GM21381 (cell line): ENCODE results near the gene PNPO.
A peak's percentile ranks its signal among the peaks of the same experiment; 100 is the strongest.

Experiments used
- ATAC-seq: cut with Tn5 transposase; IDR thresholded peaks from one replicate; pipeline ENCODE4 v1.9.1; 2021; ENCODE audit warnings: mild to moderate bottlenecking, moderate library complexity; ENCODE audit not compliant: unreplicated experiment

The PNPO gene

DNA sequence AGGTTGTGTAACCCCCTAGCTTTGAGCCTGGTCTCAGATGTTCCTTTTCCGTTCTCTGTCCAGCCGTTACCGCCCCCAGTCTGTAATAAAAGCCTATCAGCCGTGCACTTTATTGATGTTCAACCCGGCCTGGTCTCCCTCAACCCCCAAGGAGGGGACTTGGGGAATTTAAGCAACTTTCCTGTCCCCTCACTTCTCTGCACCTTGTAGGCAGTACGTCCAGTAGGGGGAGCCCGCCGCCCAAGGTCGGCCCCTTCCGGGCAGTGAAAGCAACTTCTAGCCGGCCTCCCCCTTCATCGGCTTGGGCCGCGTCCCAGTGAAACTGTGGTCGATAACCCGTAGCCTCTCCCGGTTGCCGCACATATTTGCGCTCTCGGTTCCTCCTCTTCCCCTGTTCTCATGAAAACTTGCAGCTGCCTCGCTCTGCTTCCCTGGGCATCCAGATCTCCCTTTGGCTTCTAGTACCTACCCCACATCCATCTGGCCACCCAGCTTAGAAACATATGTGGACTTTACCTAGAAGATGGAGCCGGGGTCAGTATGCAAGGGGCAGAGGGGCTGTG is 7.9 kb downstream of the PNPO start:
- no peak for ATAC-seq

DNA sequence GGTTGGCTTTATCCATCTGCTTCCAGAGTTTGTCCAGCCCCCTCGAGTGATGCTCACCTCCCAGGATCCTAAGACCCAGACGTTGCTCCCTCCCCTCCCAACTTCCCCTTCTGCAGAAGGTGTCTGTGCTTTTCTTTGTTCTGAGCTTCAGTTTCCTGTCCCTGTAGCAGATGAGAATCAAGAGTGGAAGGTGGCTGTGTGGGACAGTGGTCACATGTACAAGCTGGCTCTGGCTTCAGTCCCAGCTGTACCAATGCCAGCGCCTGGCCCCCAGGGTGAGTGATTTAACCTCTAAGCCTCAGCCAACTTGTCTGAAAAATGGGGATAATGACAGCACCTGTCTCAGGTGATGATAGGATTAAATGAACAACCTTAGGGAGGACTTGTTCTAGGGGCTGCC is 8.6 kb downstream of the PNPO start:
- no peak for ATAC-seq

DNA sequence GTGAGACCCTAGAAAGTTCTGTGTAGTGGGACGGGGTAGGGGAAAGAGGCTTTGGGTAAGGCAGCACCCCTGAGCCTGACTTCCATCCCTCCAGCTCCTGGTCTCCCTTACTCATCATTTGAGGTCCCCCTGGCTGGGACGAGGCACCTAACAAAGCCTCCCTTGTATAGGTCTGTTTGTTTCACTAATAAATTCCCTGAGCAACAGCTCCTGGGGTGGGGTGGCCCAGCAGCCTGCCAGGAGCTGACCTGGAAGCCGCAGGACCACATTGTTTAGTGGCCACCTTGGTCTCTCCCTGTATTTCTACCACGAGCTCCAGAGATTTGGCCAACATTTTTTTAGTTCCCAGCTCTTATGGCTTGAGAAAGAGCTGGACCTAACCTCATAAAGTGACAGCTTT is 9.1 kb downstream of the PNPO start:
- ATAC-seq = no peak

DNA sequence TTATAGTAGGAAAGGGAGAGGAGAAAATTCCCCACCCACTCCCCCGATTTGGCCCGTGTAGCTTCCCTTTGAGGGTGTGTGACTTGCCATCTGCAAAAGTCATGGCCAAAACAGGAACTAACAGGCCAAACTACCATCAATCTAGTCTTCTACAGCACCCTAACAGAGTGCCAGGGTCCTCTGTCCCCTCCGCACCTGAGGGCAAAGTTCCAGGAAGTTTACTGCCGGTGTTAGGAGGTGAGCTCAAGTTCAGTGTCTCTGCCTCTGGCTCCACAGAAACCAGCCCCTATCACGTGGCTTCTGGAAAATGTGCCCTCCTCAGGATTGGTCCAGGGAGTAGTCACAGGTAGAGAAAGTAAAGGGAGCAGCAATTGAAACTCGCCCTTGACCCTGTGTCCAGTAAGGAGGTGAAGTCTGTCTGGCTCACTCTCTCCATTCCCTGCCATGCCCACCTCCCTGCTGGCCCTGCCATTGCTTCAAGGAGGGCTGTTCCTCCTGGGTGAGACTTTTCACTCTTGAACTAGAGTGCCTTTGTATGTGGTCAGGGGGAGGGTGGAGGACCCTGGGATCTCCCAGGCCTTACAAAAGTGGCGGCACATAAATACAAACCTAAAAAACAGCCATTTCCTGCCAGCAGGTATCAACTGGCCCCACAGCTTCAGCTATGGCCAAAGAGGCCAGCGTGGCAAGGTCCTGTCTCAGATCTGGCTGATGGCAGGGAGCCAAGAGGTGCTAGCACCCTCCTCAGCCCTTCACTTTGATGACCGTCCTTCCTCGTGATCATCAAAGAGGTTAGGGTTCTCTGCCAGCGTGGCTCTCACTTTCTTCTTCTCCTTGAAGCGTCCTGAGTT is 11.0 kb downstream of the PNPO start:
- ATAC-seq = no peak

DNA sequence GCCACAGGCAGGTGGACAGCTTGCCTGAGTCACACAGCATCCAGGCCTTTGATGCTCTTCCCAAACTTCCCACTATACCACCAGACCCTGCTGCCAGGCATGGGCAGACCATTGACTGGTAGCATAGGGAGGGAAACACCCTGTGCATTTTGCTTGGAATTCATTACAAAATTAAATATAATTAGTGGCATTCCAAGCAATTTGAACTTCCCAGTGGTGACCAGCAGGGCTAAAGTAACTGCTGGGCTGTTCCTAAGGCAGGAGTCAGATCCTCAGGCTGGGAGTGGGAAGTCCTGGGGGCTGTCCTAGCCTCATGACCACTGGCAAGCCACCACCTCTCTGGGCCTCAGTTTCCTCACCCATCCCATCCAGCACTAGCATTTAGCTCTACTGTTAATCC is 12.5 kb downstream of the PNPO start:
- ATAC-seq = no peak

DNA sequence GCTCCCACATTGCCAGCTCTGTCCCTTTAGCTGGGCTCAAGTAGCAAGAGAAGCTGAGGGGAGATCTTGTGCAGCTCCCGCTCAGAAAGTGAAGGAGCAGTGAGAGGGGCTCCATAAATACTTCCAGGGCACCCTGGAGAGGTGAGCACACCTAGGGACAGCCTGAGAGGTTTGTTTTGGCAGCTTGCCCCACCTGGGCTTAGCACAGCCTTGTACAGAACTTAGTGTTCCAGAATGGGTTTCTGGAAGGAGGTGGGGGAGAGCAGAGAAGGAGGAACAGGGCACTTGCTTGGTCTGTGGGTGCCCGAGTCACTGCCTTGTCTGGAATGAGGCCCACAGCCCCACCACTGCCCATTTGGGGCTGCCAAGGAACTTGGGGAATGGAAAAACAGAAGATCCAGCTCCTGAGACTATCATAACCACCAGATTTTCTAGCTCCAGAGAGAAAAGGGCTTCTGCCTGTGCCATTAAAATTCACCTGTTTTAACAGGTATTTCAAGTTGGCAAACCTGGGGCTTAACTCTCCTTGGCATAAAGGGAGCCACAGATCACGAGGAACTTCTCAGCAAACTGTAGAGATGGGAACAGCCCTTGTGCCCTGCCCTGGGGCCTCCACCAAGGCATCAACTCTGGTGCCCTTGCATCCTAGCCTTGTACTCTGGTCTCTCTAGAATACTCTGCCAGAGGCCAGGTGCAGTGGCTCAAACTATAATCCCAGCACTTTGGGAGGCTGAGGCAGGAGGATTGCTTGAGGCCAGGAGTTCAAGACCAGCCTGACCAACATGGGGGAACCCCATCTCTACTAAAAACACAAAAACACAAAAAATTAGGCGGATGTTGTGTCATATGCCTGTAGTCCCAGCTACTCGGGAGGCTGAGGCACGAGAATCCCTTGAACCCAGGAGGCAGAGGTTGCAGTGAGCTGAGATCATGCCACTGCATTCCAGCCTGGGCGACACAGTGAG is 14.4 kb downstream of the PNPO start:
- no peak for ATAC-seq

DNA sequence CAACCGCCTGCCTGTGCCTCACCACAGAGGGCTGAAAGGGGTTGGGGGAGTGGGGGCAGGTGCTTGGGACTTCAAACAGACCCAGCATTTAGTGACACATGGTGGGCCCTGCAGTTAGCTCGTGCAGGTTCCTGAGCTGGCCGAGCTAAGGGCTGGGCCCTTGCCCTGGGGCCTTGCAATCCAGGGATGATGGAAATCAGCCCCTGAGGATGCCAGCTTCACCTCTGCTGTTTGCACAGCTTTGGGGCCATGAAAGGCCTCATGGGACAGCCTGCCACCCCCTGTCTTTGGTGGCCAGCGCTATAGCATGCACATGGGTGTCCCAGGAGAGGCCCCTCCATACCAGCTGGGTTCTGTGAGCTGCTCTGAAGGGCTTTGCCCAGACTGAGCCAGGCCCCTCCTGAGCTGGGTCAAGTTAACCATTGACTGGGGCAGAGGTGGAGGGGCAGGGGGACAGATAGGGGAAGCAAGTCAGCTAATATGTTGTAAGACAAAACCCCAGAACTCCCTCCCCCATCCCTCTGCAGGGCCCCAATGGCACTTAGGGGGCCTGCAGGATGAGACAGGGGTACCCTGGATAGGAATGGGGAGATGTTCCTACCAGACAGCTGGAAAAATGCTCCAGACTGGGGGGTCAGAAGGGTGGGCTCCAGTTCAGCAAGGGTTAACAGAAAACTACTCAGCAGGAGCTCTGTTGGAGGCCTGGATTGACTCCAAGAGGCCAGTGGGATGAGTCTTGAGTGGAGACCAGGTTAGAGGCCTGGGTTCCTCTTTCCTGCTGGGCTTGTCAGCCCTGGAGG is 15.6 kb downstream of the PNPO start:
- no peak for ATAC-seq

DNA sequence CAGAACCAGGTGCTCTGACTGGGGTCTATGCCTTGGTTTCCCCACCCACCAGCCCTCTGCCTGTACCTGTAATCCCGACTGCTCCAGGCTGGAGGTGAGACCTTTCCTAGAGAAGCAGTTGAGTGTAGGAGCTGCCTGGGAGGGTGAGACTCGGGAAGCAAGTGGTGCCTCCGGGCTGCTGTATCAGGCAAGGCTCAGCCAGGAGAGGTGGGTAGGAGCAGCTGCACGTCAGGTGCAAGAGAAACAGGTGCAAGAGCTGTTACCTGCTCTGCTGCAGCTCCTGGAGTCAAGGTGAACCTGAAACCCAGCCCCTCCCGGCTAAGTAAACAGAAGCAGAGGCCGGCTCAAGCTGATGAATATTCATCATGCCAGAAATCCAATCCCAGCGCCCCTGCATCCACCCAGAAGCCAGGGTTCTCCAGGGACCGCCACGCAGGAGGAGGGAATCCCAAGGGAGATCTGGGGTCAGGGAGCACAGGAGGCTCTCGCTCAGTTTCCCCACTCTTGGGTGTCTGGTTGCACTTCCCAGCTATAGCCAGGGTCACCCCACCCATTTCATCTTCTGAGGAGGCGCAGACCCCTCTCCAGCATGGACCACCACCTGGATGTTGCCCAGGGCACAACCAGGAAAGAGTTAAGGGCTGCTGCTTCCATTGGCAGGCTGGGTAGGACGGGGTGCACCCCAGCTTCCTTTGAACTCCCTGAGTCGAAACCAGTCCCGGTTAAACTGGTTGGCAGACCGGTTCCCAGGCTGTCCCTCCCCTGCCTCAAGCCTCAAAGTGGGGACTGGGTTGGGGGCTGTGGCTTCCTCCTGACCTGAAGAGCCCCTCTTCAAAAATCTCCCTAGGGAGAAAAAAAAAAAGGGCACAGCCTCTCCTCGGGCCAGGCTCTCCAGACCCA is 16.5 kb downstream of the PNPO start, which contains the start of gene PRR15L:
Gene PRR15L, minus strand, starts transcription at position 293 of the 900 bp plus-strand sequence. CDS start 4,649 bp downstream, outside the sequence.
- no peak for ATAC-seq

DNA sequence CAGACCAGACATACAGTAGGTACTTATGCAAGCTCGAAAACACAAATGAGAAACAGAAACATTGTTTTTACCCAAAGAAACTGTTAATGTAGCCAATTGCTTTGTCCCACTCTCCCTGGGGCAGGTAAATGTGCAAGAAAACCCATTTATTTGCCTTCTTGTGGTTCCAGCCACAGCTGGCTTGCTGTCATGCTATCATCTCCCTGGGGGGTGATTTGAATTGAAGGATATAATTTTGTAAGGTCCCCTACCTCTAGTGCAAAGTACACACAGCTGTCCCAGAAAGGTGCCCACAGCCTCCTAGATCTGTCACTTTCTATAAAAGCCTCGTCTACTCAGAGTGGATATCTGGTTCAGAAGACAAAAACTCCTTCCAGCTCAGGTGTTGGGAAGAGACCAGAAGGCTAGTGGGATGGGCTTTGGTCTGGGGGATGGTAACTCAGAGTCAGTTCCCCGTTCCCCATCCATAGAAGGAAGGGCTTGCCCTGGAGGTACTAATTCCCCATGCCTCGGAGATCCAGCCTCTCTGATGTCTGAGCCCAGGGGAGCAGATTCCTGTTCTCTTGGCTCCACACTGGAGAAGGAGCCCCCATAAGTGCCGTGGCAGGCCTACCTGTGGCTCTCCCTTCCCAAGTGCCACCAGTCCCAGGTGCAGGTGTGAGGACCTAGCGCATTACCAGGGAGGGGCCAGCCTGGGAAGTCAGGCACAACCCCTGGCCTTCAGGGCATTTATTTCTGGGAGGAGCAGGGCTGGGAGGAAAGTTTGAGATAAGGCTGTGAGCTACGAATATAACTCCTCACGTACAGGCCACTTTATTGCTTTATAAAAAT is 18.7 kb downstream of the PNPO start:
- ATAC-seq = no peak

DNA sequence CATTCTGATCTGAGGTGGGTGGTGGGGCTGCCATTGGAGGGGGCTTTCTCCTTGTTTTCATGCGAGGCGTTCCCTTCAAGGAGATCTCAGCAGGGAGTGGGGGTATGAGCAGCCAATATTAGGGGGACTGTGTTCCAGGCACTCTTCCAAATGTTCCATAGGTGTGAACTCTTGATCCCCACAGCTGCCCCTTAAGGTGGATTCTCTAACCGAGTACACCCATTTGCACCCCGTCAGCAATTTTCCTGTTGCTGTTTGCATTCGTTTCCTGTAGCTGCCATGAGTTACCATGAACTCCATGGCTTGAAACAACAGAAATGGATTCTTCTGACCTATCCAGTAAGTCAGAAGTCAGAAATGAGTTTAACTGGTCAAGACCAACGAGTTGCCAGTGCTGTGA is 20.0 kb downstream of the PNPO start:
- no peak for ATAC-seq

DNA sequence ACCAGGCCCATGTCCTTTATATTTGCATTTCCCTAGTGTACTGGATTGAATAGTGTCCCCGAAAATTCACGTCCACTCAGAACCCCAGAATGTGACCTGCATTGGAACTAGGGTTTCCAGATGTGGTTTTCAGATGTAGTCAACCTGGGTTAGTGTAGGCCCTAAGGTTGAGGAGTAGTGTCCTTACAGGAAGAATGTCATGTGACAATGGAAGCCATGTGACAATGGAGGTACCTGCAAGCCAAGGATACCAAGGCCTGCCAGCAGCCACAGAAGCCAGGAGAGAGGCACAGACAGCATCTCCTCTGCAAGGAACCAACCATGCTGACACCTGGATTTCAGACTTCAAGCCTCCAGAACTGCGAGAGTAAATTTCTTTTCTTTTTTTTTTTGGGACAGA is 21.5 kb downstream of the PNPO start:
- no peak for ATAC-seq

DNA sequence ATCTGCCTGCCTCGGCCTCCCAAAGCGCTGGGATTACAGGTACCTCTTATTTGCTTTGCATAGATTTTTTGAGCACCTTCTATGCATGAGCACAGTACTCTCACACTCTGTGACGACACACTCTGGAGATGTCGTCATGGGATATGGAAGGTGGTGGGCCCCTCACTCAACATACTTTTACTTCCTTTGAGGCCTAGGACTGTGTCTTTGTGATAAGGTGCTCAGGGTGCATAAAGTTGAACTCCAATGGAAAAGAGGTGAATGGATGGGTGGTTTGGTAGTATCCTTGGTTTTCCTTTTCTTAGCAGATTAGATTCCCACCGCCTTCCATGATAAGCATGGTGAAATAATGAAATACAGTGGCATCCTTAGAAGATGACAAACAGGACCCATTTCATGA is 23.5 kb downstream of the PNPO start:
- ATAC-seq = no peak

DNA sequence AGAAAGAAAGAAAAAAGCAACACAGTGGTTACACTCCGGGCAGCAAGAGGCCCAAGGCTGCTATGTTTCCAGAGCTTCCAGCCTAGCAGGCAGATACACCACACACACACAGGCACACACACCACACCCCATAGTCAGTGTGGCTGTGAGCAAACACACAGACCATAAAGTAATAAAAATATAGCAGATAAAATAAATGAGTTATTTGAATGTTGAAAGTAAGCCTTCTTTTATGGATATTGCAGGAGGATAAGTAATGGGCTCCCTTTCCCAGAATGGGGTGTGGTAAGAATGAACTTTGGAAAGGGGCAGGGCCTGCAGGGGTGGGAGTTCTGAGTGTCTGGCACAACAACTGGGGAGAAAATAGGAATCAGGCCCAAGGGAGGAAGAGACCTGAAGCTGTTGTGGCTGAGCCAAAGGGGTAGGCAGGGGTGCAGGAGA is 24.7 kb downstream of the PNPO start:
- ATAC-seq = no peak

DNA sequence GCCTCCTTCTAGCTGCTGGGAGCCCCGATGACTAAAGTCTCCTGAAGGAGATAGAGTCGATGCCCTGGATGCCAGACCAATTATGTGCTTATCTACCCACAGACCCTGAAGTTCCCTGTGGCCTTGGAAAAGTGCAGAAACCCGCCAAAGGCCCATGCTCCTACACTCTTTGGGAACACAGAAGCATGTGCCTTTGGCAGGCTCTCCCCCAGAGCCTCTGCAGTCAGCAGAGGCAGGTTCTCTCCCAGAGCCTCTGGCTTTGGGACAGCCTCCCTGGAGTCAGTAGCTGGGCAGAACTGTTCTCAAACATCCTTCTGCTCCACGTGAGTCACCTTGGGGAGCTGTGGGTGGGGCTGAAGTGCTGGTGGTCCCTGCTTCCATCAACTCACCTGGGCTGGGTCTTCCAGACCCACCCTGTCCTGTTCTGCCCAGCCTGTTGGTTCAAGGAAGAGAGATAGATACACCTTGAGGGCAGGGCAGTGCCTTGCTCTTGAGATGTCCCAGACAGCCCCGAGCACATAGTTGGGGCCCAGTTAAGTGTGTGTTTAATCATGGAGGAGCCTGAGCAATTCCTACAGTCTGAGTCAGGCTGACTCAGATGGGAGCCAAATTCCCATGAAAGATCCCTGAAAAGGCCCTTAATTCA is 26.4 kb downstream of the PNPO start:
- ATAC-seq = no peak

DNA sequence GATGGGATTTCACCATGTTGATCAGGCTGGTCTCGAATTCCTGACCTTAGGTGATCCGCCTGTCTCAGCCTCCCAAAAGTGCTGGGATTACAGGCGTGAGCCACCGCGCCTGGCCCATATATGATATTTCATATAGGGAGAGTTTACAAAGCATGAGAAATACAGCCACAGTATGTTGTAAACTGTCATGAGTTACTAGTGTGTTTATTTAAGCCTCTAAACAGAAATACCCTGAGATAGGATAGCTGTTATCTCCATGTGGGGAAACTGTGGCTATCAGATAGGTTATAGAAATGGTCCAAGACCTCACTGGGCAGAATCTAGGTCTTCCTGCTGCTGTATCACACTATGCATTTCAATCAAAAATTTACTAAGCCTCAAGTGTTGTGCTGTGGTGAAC is 27.5 kb downstream of the PNPO start:
- no peak for ATAC-seq

DNA sequence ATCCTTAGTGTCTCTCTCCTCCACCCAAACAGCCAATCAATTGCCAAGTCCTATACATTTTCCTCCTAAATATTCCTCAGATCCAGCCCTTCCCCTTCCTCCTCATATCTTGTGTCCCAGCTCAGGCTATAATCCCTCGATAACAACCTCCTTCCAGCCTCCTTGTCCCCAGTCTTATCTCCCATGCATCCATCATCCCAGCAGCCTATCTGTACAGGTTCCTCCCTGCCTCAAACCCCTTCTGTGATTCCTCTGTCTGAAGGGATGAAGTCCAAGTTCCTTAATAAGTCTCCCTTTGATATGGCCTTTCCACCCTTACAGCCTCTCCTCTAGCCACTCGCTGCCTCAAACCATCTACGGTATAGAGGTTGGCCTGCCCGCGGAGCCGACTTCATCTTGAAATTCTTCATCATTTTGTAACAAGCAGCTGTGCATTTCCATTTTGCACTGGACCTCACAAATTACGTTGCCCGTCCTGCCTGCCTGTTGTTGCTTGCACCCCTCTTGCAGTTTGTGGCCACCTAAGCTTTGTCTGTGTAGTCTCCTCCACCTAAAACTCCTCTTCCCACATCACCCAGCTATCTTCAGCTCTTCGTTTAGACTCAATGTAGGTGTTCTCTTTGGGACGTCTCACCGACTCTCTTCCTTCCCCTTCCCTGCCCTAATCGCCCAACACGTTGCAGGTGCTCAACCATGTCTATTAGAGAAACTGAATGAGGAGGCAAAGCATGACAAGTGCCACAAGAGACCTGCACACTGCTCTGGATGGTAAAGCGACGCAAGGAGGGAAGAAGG is 28.8 kb downstream of the PNPO start:
- ATAC-seq = no peak

DNA sequence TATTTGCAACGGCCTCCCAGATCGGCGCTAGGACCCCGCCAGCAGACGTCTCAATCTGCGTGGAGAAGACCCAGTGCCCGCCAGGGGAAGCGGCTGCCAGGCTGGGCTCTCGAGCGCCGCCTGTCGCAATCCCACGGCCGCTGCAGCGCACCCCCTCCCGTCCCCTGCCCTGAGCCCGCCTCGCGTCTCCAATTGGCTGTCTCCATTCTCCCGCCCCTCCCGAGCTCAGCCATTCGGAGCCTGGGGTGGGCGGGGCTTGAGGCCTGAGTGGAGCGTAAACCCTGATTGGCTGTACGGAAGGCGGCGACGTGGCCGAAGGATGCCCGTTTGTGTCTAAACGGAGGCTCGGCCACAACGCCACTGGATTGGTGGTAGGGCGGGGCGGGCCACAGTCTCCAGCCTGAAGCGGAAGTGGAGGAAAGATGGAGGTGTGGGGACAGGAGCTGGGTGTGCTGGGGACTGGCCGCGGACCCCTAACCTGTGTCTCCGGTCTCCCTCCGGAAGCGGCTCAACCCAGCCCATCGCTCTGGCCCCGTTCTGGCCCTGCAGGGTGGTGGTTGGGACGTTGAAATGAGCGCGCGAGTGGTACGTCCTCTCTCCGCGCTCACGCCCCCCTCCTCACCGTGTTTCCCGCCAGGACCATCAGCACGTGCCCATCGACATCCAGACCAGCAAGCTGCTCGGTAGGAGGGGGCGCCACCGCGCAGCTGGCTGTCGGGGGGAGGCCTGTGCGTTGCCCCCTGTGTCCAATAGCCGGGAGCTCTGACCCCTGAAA is 29.5 kb downstream of the PNPO start, which contains the start of gene CDK5RAP3:
Gene CDK5RAP3, plus strand, starts transcription at position 389 of the 775 bp plus-strand sequence. Its CDS starts 34 bp downstream, at position 423.
- peak; percentile 93 for ATAC-seq
